Esophagus mucosa (tissue), 1 donor: ENCODE measurements around the gene KCTD15. TPM values are rescaled to one million over a fixed set of nuclear protein-coding genes. Genes with fewer than 3 reads are reported as not detected.

Source experiments
- ATAC-seq: fragments of 200-7000 bp; cut with Tn5 transposase; one replicate; pipeline ENCODE4 v1.9.1; 2020
- total RNA-seq: library from RNA; stranded (reverse); gene quantifications from one replicate; pipeline ENCODE4 v1.2.4, GENCODE V29; 2023
- donor health status: DM: yes; HTN: yes; CAD: no.

Gene KCTD15
- total RNA-seq, 1 donor from 2014 or later, result 41.4 TPM

- ATAC-seq, result no peak
These were observed 63.8 kb downstream of the KCTD15 start for GRCh38 chr19:33860312-33861090.

GRCh38 chr19:33861950-33862349, 65.3 kb downstream of the KCTD15 start:
- ATAC-seq, result no peak

- ATAC-seq, result no peak
These were observed 66.3 kb downstream of the KCTD15 start for GRCh38 chr19:33862981-33863380.

GRCh38 chr19:33863436-33863835, 66.8 kb downstream of the KCTD15 start:
- ATAC-seq, result no peak

- ATAC-seq, result peak; percentile 49
These were observed 67.7 kb downstream of the KCTD15 start for GRCh38 chr19:33864311-33864850.

- ATAC-seq, result no peak
These were observed 68.6 kb downstream of the KCTD15 start for GRCh38 chr19:33865306-33865705.

Other genes starting within 250 kb of the KCTD15 start
- gene CHST8, start 174.9 kb upstream of the KCTD15 start, total RNA-seq, result 0.16 TPM